Panc1 (cell line): ENCODE data around the gene AK2. TPM values are rescaled to one million over a fixed set of nuclear protein-coding genes. Genes with fewer than 3 reads are reported as not detected.

ENCODE experiments used
- ATAC-seq: fragments of 200-7000 bp; cut with Tn5 transposase; 2 replicates; pipeline ENCODE4 v1.9.1; 2020; ENCODE audit warnings: mild to moderate bottlenecking, moderate library complexity
- BruUV-seq: library from RNA; stranded (reverse); fragments of 400-500 nt; replicated peaks from 2 replicates; lab custom pipeline; 2021; lab: Mats Ljungman, UMichigan
- CTCF ChIA-PET: fragments of 300-600 bp; sonication (Branson Sonifier 250); formaldehyde crosslinking; loops from one replicate; lab custom pipeline; 2022; ENCODE audit warnings: antibody characterized with exemption; lab: Charles Lee
- POLR2A ChIA-PET: fragments of 300-600 bp; sonication (Branson Sonifier 250); formaldehyde crosslinking; loops from one replicate; lab custom pipeline; 2022; ENCODE audit warnings: antibody characterized with exemption; lab: Charles Lee
- DNase-seq: peaks from one replicate; pipeline ENCODE4 v3.0.0-alpha.2; 2010; ENCODE audit warnings: low read depth, low spot score
- H3K27ac ChIP-seq: 2 replicates; pipeline ENCODE4 v1.5.1; 2011; ENCODE audit warnings: mild to moderate bottlenecking, low read length, inconsistent platforms
- H3K27me3 ChIP-seq: fragments of 200-500 bp; sonication (Bioruptor generic); 2 replicates; pipeline ENCODE4 v1.6.0; 2014; ENCODE audit warnings: low read length, inconsistent platforms; ENCODE audit not compliant: control insufficient read depth, insufficient read depth
- H3K36me3 ChIP-seq: fragments of 200-500 bp; sonication (Bioruptor generic); 2 replicates; pipeline ENCODE4 v1.5.1; 2014; ENCODE audit warnings: inconsistent platforms, mild to moderate bottlenecking, low read length, moderate library complexity; ENCODE audit not compliant: control insufficient read depth, insufficient read depth
- H3K4me1 ChIP-seq: 2 replicates; pipeline ENCODE4 v1.5.1; 2011; ENCODE audit warnings: inconsistent platforms, mild to moderate bottlenecking, low read length, moderate library complexity; ENCODE audit not compliant: control insufficient read depth, insufficient read depth
- H3K4me3 ChIP-seq, 2 experiments: 2 replicates each; pipeline ENCODE4 v1.5.1; 2011 to 2012; ENCODE audit warnings: low read depth in 2 of 2, low read length in 2 of 2, mild to moderate bottlenecking in 2 of 2, inconsistent platforms in 1 of 2, moderate library complexity in 1 of 2
- H3K9me3 ChIP-seq: fragments of 200-500 bp; sonication (Bioruptor generic); 2 replicates; pipeline ENCODE4 v1.5.1; 2014; ENCODE audit warnings: low read depth, mild to moderate bottlenecking, inconsistent platforms, low read length, moderate library complexity; ENCODE audit not compliant: control insufficient read depth, insufficient read depth
- POLR2AphosphoS5 ChIP-seq: IDR thresholded peaks from 2 replicates; pipeline ENCODE4 v1.6.1; 2012; ENCODE audit warnings: mild to moderate bottlenecking, low read depth, low read length, moderate library complexity
- SIN3A ChIP-seq: IDR thresholded peaks from 2 replicates; pipeline ENCODE4 v1.6.1; 2012; ENCODE audit warnings: low read depth, mild to moderate bottlenecking, low read length, moderate library complexity, borderline replicate concordance; ENCODE audit not compliant: insufficient read depth
- TCF7L2 ChIP-seq: IDR thresholded peaks from 2 replicates; pipeline ENCODE4 v1.6.1; 2011; ENCODE audit warnings: mild to moderate bottlenecking, low read depth, low read length, inconsistent platforms
- in situ Hi-C: cut with HindIII; loops from 2 replicates; pipeline ENCODE4 v1.10.0; 2016; ENCODE audit warnings: low sequenced_read_pairs, low pct_unique_long_range_greater_than_20kb
- intact Hi-C: fragments of 100-400 bp; cut with micrococcal nuclease; formaldehyde crosslinking; loops from one replicate; pipeline ENCODE4 v1.10.0; 2022; ENCODE audit not compliant: unreplicated experiment
- total RNA-seq: library from RNA; stranded (reverse); gene quantifications from one replicate; pipeline ENCODE4 v1.2.1, GENCODE V29; 2021; ENCODE audit not compliant: unreplicated experiment
- TF ChIP-seq, protein P1 (sequence below), 2 experiments: IDR thresholded peaks; 2 replicates each; pipeline ENCODE4 v1.6.1; 2011 to 2012; ENCODE audit warnings: low read depth in 2 of 2, control low read depth in 1 of 2, low read length in 1 of 2, mild to moderate bottlenecking in 1 of 2, moderate library complexity in 1 of 2; ENCODE audit not compliant: insufficient read depth in 1 of 2
- TF ChIP-seq, protein P2 (sequence below): fragments of 450-650 bp; IDR thresholded peaks from 2 replicates; pipeline ENCODE4 v1.5.1; 2017; ENCODE audit warnings: mild to moderate bottlenecking

The AK2 gene
- total RNA-seq, 1 experiment from 2014 or later, result 213 TPM

DNA sequence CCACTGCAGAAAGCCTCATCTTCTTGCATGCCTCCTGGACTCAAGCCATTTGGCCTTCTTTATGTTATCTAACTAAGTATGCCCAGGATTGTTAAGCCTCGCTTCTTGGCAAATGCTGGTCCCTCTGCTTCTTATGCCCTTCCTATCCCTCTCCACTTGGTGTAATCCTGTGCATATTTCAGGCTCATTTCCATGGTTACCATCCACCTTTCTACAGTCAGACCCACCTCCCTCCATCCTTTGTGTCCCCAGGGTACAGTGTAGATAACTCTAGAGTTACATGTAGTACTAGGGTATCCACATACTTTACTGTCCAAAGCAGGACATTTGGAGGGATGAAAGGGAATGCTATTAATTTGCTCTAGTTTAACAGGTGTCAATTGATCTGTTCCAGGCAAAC is 65.5 kb downstream of the AK2 start:
- Histone ChIP-seq H3K27ac (no peak overlapping the region), H3K4me3 (no peak overlapping the region), H3K4me1 (no peaks in the 10 kb centered on the region), H3K27me3 (peaks cover 2% of the 10 kb centered on the region; the same call in 1 of the 2 replicates), H3K36me3 (no peaks in the 10 kb centered on the region), H3K9me3 (no peaks in the 10 kb centered on the region)
- TF ChIP-seq, protein P1, sequence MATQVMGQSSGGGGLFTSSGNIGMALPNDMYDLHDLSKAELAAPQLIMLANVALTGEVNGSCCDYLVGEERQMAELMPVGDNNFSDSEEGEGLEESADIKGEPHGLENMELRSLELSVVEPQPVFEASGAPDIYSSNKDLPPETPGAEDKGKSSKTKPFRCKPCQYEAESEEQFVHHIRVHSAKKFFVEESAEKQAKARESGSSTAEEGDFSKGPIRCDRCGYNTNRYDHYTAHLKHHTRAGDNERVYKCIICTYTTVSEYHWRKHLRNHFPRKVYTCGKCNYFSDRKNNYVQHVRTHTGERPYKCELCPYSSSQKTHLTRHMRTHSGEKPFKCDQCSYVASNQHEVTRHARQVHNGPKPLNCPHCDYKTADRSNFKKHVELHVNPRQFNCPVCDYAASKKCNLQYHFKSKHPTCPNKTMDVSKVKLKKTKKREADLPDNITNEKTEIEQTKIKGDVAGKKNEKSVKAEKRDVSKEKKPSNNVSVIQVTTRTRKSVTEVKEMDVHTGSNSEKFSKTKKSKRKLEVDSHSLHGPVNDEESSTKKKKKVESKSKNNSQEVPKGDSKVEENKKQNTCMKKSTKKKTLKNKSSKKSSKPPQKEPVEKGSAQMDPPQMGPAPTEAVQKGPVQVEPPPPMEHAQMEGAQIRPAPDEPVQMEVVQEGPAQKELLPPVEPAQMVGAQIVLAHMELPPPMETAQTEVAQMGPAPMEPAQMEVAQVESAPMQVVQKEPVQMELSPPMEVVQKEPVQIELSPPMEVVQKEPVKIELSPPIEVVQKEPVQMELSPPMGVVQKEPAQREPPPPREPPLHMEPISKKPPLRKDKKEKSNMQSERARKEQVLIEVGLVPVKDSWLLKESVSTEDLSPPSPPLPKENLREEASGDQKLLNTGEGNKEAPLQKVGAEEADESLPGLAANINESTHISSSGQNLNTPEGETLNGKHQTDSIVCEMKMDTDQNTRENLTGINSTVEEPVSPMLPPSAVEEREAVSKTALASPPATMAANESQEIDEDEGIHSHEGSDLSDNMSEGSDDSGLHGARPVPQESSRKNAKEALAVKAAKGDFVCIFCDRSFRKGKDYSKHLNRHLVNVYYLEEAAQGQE (IDR thresholded peaks at IDR 0.05; ENCODE audit: insufficient read depth in 1 of 2, low read depth in 2 of 2, low read length in 1 of 2), result no peak
- TF ChIP-seq SIN3A, result no peak
- no peak for TF ChIP-seq POLR2AphosphoS5
- TF ChIP-seq, protein P2, sequence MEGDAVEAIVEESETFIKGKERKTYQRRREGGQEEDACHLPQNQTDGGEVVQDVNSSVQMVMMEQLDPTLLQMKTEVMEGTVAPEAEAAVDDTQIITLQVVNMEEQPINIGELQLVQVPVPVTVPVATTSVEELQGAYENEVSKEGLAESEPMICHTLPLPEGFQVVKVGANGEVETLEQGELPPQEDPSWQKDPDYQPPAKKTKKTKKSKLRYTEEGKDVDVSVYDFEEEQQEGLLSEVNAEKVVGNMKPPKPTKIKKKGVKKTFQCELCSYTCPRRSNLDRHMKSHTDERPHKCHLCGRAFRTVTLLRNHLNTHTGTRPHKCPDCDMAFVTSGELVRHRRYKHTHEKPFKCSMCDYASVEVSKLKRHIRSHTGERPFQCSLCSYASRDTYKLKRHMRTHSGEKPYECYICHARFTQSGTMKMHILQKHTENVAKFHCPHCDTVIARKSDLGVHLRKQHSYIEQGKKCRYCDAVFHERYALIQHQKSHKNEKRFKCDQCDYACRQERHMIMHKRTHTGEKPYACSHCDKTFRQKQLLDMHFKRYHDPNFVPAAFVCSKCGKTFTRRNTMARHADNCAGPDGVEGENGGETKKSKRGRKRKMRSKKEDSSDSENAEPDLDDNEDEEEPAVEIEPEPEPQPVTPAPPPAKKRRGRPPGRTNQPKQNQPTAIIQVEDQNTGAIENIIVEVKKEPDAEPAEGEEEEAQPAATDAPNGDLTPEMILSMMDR, result no peak
- TF ChIP-seq TCF7L2, result no peak
- in situ Hi-C loops (no loop called here), intact Hi-C loops (no loop called here)
- no TSS peak for BruUV-seq
- CTCF ChIA-PET, result no interaction called here
- DNase-seq (no peak), ATAC-seq (no peak)
- POLR2A ChIA-PET, result no interaction called here

DNA sequence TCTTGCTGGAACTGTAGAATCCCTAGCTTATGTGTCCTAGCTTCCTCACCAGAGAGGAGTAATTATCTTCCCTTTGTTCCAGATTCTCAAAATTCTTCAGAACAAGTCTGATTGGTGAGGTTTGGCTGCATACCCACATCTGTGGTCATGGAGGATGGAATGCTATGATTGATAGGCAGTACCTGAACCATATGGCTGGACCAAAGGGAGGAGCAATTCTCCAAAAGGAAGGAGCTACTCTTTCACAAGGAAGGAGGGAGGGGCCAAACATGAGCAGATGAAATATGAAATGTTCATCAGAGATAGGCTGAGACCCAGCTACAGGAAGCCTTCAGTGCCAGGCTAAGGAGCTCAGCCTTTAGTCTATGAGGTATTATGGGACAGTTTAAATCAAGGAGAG is 67.1 kb downstream of the AK2 start:
- in situ Hi-C loops, result no loop called here
- Histone ChIP-seq H3K4me1 (peaks cover 3% of the 10 kb centered on the region; the same call in 1 of the 2 replicates), H3K36me3 (no peaks in the 10 kb centered on the region), H3K27ac (no peak overlapping the region), H3K9me3 (no peaks in the 10 kb centered on the region), H3K4me3 (no peak overlapping the region), H3K27me3 (peaks cover 2% of the 10 kb centered on the region; the same call in 1 of the 2 replicates)
- intact Hi-C loops, result no loop called here
- ATAC-seq (no peak), DNase-seq (no peak)
- ChIA-PET CTCF (no interaction called here), POLR2A (no interaction called here)
- no TSS peak for BruUV-seq
- TF ChIP-seq, protein P1 (IDR thresholded peaks at IDR 0.05; ENCODE audit: insufficient read depth in 1 of 2, low read depth in 2 of 2, low read length in 1 of 2), result no peak
- TF ChIP-seq TCF7L2 (no peak), SIN3A (no peak), POLR2AphosphoS5 (no peak)
- TF ChIP-seq, protein P2, result no peak
